Right ventricle myocardium inferior (tissue), 1 donor: Measurements from ENCODE around the gene METTL6. TPM values are rescaled to one million over a fixed set of nuclear protein-coding genes. Genes with fewer than 3 reads are reported as not detected.
"Not testable (repeated sequence)": the region's sequence is repeated elsewhere in the genome, so short reads cannot be mapped to it uniquely, and the experiment has no call there.

Experiments used
- ATAC-seq: fragments of 200-7000 bp; cut with Tn5 transposase; one replicate; pipeline ENCODE4 v1.9.1; 2020; ENCODE audit warnings: mild to moderate bottlenecking, moderate library complexity
- DNase-seq: peaks from one replicate; pipeline ENCODE4 v3.0.0; 2021; ENCODE audit errors: missing footprints
- intact Hi-C: fragments of 100-400 bp; cut with DNase I; formaldehyde crosslinking; loops from one replicate; pipeline ENCODE4 v1.11.0; 2022
- long read RNA-seq: library from polyadenylated mRNA; unstranded; transcript quantifications from one replicate; pipeline ENCODE4 v2.0.0, GENCODE V29; 2021
- total RNA-seq: library from RNA; stranded (reverse); fragmentation: NEBNext Ultra II Directional; extraction: Animal tissue kit (Norgen Biotek cat#: 25700); gene quantifications from one replicate; pipeline ENCODE4 v1.2.1, GENCODE V29; 2021
- donor health status: DM: no; HTN: yes; CAD: no; lungs with severe emphysema.

METTL6 gene, protein sequence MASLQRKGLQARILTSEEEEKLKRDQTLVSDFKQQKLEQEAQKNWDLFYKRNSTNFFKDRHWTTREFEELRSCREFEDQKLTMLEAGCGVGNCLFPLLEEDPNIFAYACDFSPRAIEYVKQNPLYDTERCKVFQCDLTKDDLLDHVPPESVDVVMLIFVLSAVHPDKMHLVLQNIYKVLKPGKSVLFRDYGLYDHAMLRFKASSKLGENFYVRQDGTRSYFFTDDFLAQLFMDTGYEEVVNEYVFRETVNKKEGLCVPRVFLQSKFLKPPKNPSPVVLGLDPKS
- total RNA-seq, result 6.8 TPM
- long read RNA-seq, partial matches to known transcripts, result 0 of 5 reads
- long read RNA-seq, other reads (novel, unspliced or antisense), result 4 of 5 reads

DNA sequence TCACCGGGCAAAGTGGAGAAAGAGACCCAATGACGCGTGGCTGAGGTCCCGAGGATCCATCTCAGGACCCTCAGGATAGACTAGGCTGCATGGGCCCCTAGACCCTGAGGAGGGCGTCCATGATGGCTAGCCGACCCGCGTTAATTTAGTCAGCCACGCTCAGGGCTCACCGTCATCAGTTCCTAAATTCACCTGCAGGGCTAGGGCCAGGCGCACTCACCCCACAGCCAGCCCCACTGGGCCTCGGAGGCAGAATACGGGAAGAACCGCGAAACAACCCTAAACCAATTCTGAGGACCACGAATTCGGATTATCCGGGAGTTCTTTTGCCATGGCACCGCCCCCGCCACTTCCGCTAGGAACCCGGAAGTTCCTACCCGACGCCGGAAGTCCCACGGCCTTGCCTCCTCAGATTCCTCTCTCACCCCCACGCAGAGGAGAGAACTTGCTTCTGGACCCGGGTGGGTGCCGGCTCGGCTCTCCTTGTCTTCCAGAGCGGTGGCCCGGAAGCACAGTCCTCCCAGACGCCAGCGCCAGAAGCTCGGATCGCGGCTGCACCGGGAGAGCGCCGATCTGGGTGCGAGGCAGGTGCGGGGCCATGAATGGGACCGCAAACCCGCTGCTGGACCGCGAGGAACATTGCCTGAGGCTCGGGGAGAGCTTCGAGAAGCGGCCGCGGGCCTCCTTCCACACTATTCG lies at the start of gene METTL6, which contains the start of gene EAF1:
Gene METTL6, minus strand, starts transcription at position 363 of the 699 bp plus-strand sequence. CDS start 1,033 bp downstream, outside the sequence.
Gene EAF1, plus strand, starts transcription at position 417 of the 699 bp plus-strand sequence. Its CDS starts 182 bp downstream, at position 599.
- intact Hi-C loops, result loop anchor here (2.0 kb wide), 1 partner anchor 129 kb away; no protein-coding TSS in a partner anchor
- peak; percentile 93 for DNase-seq
- peak; percentile 89 for ATAC-seq

DNA sequence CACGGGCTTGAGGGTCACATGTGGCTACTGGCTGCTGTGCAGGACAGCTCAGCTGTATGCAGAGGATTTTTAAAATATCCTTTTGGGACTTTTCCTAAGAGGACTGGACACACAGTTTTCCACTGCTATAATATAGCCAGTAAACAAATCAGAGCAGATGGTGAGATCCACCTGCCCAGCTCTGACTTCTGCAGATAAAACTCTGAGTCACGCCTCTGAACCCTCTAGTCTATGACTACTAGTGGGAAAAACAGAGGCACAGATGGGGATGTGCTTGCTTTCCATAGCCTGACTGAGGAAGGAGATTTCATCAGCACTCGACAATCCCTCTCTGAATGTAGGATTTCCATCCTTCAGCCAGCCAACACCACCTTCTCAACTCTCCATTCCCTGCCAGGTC lies 49.0 kb upstream of the METTL6 start:
- DNase-seq (no peak), ATAC-seq (no peak)
- intact Hi-C loops, result no loop called here

DNA sequence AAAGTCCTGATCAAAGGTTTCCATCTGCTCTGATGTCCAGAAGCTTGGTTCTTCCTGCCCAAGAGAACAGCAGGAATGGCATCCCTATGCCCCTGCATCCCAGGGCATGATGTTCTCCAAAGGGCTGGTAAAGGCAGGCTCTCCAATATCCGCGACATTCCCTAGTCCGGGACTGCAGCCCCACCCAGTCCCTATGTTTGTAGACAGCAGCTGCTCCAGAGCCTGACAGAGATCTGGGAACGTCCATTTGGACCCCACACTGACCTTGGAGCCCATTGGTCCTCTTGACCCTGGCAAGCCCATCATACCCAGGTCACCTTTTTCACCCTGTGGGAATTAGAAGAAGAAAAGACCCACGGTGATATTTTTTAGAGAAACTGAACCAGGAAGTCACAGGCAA lies 47.8 kb upstream of the METTL6 start:
- no peak for ATAC-seq
- DNase-seq, result no peak
- intact Hi-C loops, result no loop called here

DNA sequence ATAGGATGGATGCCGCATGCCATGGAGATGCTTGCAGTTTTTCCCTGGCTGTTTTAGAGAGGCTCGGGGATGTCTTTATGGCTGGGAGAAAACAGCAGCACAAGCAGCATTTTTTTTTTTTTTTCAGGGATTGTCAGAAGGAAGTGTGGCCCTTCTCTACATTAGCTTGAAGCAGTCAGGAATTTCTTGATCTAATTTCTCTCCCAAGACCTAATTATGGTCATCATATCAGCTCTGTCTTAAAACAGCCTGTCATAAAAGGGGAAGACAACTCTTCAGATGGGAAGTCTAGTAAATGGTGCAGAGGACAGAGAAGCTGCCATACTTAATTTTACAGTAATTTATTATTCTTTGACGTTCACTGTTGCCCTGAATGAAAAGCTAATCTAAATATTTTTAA lies 44.5 kb upstream of the METTL6 start:
- DNase-seq (no peak), ATAC-seq (no peak)
- intact Hi-C loops, result no loop called here

DNA sequence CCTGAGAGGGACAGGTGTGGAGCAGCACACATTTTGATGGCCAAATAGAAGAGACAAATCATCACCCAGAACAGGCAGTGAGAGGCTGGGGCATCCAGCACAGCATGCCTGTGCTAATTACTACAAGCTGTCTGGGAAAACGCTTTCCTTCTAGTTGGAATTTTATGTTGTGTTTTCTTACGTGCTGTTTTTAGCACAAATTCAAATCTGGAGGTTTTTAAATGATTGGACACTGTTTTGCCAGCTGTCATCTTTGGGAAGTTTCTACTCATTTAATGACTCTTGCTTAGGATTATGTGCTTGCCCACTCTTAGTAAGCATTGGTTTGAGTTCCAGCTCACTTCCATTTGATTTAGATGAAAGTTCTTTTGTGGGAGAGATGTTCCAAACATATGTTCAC lies 43.5 kb upstream of the METTL6 start:
- ATAC-seq (no peak), DNase-seq (no peak)
- intact Hi-C loops, result no loop called here

DNA sequence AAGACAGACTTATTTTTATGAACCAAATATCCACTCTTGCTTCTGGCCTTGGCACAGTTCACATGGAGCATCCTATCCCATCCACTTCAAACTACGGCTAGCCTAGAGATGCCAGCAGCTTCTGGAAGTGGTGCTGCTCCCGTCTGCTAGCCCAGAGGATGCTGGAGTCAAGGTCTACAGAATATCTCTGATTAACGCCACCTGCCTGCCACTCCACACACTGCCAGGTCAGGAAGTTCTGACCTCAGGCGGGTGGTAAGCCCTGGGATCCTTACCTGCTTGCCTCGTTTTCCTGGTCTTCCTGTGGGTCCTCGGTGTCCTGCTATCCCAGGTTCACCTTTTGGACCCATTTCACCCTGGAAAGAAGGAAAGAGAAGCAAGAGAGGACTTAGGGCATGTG lies 42.9 kb upstream of the METTL6 start:
- DNase-seq (no peak), ATAC-seq (no peak)
- intact Hi-C loops, result no loop called here

DNA sequence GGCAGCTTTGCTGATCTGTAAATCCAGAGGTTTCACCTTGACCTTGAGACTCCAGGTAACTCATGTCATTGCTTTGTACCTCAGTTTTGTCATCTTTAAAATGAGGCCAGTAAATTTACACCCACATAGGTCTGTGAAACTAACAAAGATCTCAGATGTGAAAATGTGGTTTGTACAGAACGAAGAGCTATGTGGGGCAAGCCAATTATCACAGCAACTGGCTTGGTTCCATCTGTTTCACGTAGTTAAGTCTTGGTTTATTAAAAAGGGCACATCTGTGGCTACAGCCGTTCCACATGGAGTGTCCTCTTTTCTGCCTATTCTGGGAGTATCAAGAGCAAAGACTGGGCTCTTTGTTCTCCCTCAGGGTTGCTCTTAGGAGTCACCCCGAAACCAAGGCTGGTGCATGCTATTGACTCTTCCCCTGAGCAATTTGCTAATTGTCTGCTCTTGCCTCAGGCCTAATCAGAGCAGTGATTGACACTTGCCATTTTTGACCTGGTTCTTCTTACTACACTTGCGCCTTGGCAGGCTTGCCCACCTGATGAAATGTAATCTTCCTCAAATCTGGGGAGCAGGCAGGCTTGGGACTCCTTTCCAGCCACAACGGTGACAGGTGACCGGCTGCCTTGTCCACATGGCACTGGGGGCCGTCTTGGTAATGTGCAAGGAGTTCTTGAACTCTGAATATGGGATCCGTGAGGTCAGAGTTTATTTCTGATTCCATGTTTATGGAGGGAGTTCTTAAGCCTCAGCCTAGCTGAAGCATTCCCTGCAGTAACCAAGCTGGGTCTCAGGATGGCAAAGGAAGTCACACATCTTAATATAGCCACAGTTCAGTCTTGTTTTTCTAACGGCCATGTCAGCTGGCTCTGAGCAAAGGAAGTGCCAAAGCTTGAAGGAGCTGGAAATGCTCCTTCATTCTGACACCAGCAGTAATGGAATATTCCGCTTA lies 40.2 kb upstream of the METTL6 start:
- ATAC-seq (no peak), DNase-seq (no peak)
- intact Hi-C loops, result no loop called here

DNA sequence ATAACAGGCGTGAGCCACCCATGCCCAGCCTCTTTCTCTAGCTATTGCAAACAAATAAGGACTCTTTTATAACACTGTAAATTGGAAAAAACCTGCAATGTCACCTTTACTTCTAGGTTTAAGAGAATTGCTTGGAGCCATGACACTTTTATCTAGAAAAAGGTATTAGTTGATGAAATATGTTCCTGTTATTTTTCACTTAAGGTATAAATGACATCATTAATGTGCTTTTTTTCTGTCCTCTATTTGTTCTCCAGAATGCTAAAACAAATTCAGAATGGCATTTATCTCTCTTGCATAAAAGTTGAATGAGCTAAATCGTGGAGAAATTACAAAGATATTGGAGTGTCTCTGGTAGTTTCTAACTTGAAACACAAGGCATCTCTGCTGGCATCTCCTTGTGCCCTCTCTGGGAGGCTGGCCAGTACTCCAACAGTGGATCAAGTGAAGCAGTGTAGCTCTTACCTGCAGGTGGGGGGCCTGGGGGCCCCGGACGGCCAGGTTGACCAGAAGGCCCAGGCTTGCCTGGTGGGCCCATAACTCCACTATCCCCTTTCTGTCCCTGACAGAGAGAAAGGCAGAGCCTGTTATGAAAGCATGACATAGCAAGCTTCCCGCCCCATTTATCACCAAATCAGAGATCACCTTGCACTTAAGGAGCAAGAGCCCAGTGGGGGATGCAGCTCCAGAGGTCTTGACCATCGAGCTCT lies 38.7 kb upstream of the METTL6 start:
- no peak for ATAC-seq
- intact Hi-C loops, result no loop called here
- DNase-seq, result no peak

DNA sequence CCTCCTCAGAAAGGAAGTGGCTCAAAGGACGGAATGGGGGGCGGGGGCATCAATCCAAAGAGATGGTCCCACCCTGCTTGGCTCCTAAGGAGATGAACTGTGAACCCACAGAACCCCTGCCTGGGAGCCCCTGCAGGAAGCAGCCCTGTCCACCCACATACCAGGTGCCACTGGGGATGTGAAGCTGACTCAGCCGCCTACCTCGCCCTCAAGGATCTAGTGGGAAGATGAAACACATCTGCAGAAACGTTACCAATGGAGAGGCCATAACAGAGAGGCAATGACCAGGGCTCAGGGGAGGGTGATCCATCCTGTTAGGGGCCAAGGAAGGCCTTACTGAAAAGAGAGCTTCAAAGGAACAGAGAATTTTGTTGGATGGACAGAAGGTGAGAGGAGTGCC lies 35.1 kb upstream of the METTL6 start:
- intact Hi-C loops, result no loop called here
- no peak for DNase-seq
- no peak for ATAC-seq

DNA sequence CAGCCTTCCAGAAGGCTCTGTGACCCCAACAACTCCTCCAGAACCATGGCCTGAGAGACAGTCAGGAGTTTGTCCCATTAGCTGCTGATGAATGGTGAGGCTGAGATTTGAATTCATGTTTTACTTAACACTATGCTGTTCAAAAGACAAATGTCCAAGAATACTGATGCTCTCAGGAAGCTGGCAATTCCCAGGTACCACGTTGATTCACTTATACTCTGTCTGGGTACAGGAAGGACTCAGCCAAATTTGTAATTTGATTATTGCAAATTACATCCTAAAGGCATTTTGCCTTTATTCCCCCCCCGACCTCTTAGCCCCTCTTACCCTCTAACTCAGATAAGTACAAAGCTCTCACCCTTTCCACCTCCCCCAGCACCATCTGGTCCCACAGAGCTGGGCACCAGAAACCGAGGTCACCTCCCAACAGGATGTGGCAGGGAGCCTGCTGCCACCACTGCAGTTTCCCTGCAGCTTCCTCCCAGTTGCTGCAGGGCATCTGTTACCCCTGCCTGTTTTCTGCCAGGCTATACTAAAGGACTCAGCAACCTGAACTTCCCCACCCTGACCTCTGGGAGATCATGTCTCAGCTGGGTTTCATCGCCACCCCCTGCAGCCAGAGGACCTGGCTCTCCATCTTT lies 33.7 kb upstream of the METTL6 start:
- ATAC-seq (no peak), DNase-seq (no peak)
- intact Hi-C loops, result no loop called here

DNA sequence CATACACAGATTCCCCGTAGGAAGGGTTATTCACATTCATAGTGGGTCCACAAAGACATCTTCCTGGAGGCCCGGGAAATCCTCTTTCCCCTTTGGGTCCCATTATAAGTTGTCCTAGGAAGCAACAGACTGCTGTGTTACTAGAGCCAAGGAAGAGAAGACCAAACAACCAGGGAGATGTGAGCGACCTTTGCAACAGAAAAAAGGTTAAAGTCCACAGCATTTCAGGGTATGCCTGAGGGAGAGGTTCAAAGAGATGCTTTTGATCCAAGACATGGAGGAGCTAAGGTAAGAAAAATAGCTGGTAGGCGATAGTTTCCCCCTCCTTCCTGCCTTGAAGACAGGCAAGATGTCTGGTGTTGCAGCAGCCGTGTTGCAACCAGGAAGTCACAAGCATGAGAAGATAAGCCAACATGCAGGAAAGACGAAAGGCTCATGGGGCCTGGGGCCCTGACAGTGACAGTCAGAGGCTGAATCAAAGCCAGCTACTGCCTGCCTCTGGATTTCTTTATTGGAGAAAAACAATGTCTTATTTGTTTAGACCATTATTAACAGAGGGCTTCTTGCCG lies 31.0 kb upstream of the METTL6 start:
- intact Hi-C loops, result no loop called here
- ATAC-seq (no peak), DNase-seq (no peak)

DNA sequence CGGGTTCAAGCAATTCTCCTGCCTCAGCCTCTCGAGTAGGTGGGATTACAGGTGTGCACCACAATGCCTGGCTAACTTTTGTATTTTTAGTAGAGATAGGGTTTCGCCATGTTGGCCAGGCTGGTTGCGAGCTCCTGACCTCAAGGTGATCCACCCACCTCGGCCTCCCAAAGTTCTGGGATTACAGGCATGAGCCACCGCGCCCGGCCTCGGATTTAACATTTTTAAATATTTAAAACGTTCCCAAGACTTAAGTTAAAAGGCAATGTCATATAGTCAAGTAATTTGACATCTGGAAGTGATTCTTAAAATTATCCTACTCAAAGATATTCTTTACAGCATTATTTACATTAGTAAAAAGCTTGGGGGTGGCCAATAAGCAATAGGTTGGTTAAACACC lies 29.6 kb upstream of the METTL6 start:
- intact Hi-C loops, ATAC-seq, DNase-seq: not testable (repeated sequence)

DNA sequence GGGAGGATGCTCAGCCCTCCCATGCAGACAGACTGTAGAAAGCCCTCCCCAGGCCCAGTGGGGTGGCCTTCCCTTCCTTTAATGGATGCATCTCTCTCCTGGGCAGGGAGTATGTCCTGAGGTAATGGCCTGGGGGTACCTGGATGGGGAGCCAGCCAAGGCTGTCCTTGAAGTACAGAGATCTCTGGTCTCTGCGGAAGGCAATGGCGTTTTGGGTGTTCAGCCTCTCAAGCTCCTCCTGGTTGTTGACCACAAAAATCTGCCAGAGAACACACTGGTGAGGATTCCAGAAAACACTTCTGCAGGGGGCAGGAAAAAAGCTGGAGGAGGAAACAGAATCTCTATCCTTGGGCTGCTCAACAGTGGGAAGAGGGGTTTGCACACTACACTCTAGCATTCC lies 29.0 kb upstream of the METTL6 start:
- intact Hi-C loops, result no loop called here
- ATAC-seq (no peak), DNase-seq (no peak)

DNA sequence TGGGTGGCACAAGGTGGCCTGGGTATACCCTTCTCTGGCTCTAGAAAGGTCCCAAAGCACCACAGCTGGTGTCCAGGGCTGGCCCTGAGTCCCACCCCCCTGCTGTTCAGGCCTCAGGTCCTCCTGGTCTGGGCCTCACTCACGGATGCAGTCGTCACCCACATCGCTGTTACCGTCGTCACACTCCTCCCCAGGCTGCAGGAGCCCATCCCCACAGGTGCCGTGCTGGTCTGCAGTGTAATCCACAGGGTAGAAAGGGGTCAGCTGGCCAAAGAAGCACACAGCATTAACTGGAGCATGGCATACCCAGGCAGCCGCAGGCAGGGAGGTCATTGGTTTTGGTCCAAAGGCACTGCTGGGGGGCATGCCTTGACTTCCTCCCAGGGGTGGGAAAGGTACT lies 28.4 kb upstream of the METTL6 start:
- DNase-seq, result no peak
- intact Hi-C loops, result no loop called here
- peak; percentile 10 for ATAC-seq

DNA sequence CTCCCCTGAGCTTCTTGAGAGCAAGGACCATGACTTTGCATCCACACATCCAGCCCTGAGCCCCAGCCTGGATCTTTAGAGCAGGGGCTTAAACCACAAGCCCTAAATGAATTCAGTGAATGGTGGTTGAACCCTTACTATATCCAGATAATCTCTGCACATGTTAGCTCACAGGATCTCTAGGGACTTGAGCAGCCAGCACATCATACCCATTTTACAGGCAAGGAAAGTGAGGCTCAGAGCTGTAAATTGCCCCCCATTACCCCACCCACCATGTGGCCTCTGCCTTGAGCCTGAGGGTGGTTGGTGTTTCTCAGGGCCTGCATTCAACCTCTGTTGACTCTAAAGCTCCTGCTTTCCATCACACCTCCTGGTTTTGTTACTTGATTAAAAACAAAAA lies 27.6 kb upstream of the METTL6 start:
- DNase-seq, result no peak
- intact Hi-C loops, result no loop called here
- ATAC-seq, result no peak

DNA sequence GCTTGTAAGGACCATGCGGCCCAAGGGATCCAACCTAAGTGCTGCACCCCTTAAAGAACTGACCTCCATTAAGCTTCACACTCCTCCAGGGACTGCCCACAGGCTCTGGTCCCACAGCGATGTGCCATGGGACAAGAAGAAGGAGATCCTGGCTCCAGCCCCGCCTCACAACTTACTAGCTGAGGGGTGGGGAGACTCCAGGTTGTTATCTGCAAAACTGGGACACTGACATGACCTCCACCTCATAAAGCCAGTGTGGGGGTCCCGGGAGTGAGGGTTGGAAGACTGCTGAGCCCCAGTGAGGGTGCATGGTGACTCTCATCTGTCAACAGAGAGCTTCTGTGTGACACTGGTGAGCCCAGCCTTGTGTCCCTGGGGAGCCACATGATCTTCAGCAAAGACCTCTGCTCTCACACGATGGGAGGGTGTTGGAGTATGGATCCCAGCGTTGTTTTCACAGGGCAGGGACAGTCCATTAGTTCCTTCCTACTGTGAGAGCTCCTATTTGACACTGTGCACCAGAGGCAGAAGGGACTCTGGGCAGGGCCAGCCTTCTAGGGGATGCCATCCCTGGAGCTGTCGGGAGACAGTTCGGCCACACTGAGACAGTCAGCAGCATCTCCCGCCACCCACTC lies 26.8 kb upstream of the METTL6 start:
- ATAC-seq, result no peak
- no peak for DNase-seq
- intact Hi-C loops, result no loop called here

DNA sequence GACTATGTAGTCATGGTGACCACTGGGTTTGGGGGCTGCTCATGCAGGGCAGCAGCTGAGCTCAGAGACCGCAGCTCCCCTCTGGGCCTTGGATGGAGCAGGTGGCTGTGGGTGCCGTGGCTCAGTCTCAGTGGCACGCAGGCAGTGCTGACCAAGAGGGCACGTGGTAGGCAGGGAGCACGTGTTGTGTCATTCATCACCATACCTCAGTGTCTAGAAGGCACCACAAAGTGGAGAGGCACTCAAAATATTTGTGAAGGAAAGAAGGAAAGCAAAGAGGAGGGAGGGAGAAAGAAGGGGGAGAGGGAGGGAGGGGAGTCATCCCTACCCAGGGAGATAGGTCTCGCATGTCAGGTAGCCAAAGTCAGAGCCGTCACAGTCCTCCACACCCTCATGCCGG lies 26.2 kb upstream of the METTL6 start:
- ATAC-seq (no peak), DNase-seq (no peak)
- intact Hi-C loops, result no loop called here
